Measurements from ENCODE around the gene GTPBP2. TPM values are rescaled to one million over a fixed set of nuclear protein-coding genes. Genes with fewer than 3 reads are reported as not detected.

GTPBP2 gene
- total and polyA plus RNA-seq, 2 of the 13 experiments (the other 11 are each of a cell fraction or from before 2014, with no cell fraction given), result 26.9 to 88.2 TPM

DNA sequence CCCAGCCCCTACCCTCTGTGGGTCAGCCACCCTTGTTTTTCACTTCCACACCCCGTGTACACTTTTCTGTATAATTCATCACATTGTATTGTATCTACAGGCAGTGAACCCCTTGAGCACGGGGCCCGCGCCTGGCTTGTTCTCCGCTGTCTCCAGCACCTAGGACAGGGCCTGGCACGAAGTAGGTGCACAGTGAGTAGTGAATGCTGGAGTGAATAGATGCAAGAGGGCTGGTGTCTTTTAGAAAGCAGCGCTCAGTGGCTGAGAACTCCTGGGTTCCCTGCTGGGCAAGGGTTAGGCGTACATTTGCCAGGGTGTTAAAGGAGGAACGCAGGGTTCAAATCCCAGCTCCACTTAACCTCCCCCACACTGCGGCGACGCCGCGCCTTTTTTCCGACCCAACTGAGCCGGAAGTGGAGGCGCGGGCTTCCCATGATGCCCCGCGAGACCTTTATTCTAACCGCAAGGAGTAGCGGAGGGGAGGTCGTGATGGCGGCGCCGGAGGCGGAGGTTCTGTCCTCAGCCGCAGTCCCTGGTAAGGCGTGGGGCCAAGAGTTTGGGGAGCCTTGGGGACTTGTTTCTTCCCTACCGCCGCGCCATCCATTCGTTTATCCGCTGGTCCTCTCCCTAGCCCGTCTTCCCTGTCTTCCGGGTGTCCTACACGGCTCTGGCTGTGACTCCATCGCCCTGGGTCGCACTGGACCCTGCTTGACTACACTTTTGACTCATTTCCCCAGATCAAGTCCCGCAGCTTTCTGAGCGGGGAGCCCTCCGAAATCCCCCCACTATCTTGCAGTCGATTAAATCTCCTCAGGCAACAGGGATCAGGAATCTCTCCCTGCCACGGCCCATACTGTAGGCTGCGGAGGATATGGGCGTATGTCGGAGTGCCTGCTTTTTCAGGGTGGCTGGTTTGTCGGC, 6.6 kb upstream of the GTPBP2 start, which contains the start of gene MAD2L1BP (continued):
- TF ChIP-seq NBN (conservative IDR thresholded peaks at IDR 0.05), result no peak
- TF ChIP-seq ZNF180 (CRISPR knock-in tag; IDR thresholded peaks at IDR 0.05; ENCODE audit: borderline replicate concordance, low read depth), result no peak
- TF ChIP-seq, protein P1, sequence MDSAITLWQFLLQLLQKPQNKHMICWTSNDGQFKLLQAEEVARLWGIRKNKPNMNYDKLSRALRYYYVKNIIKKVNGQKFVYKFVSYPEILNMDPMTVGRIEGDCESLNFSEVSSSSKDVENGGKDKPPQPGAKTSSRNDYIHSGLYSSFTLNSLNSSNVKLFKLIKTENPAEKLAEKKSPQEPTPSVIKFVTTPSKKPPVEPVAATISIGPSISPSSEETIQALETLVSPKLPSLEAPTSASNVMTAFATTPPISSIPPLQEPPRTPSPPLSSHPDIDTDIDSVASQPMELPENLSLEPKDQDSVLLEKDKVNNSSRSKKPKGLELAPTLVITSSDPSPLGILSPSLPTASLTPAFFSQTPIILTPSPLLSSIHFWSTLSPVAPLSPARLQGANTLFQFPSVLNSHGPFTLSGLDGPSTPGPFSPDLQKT (CRISPR knock-in tag; IDR thresholded peaks at IDR 0.05; ENCODE audit: borderline replicate concordance), result peak; percentile 73; the same call in 1 of the 2 replicates
- peak; percentile 83 for TF ChIP-seq NR2C2 (CRISPR knock-in tag; IDR thresholded peaks at IDR 0.05; ENCODE audit: borderline replicate concordance)
- peak; percentile 77; the same call in 1 of the 2 replicates for TF ChIP-seq ZBTB1 (CRISPR knock-in tag; IDR thresholded peaks at IDR 0.05; ENCODE audit: borderline replicate concordance)
- no peak for TF ChIP-seq EZH2 (conservative IDR thresholded peaks at IDR 0.05; ENCODE audit: low read depth, low read length)
- TF ChIP-seq, protein P2, sequence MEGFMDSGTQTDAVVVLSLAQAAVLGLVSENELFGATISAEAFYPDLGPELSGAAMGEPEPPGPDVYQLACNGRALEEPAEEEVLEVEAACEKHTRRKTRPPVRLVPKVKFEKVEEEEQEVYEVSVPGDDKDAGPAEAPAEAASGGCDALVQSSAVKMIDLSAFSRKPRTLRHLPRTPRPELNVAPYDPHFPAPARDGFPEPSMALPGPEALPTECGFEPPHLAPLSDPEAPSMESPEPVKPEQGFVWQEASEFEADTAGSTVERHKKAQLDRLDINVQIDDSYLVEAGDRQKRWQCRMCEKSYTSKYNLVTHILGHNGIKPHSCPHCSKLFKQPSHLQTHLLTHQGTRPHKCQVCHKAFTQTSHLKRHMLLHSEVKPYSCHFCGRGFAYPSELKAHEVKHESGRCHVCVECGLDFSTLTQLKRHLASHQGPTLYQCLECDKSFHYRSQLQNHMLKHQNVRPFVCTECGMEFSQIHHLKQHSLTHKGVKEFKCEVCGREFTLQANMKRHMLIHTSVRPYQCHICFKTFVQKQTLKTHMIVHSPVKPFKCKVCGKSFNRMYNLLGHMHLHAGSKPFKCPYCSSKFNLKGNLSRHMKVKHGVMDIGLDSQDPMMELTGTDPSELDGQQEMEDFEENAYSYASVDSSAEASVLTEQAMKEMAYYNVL (CRISPR knock-in tag; IDR thresholded peaks at IDR 0.05; ENCODE audit: borderline replicate concordance), result peak; percentile 56
- TF ChIP-seq HMGA1 (CRISPR knock-in tag; conservative IDR thresholded peaks at IDR 0.05), result no peak
- TF ChIP-seq, protein P3, sequence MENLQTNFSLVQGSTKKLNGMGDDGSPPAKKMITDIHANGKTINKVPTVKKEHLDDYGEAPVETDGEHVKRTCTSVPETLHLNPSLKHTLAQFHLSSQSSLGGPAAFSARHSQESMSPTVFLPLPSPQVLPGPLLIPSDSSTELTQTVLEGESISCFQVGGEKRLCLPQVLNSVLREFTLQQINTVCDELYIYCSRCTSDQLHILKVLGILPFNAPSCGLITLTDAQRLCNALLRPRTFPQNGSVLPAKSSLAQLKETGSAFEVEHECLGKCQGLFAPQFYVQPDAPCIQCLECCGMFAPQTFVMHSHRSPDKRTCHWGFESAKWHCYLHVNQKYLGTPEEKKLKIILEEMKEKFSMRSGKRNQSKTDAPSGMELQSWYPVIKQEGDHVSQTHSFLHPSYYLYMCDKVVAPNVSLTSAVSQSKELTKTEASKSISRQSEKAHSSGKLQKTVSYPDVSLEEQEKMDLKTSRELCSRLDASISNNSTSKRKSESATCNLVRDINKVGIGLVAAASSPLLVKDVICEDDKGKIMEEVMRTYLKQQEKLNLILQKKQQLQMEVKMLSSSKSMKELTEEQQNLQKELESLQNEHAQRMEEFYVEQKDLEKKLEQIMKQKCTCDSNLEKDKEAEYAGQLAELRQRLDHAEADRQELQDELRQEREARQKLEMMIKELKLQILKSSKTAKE (CRISPR knock-in tag; IDR thresholded peaks at IDR 0.05; ENCODE audit: borderline replicate concordance), result peak; percentile 35; the same call in 1 of the 2 replicates
- TF ChIP-seq ARNT2 (CRISPR knock-in tag; IDR thresholded peaks at IDR 0.05; ENCODE audit: low read depth), result peak; percentile 35; the same call in 1 of the 2 replicates
- TF ChIP-seq ZNF460 (CRISPR knock-in tag; IDR thresholded peaks at IDR 0.05; ENCODE audit: borderline replicate concordance), result no peak
- TF ChIP-seq NCOR1 (IDR thresholded peaks at IDR 0.05; ENCODE audit: borderline replicate concordance, low read length), result no peak
- TF ChIP-seq RBFOX2 (IDR thresholded peaks at IDR 0.05; ENCODE audit: low read depth, low read length), result peak; percentile 90
- peak; percentile 72 for TF ChIP-seq KLF12 (CRISPR knock-in tag; IDR thresholded peaks at IDR 0.05; ENCODE audit: borderline replicate concordance)
- no peak for TF ChIP-seq ZNF10 (CRISPR knock-in tag; IDR thresholded peaks at IDR 0.05; ENCODE audit: borderline replicate concordance, low read depth)
- TF ChIP-seq ZNF839 (CRISPR knock-in tag; IDR thresholded peaks at IDR 0.05; ENCODE audit: borderline replicate concordance), result 0 out of 2 replicates have a peak, but pooled peaks have one; percentile 70
- no peak; the same call in none of the 2 replicates for TF ChIP-seq ZNF607 (CRISPR knock-in tag; IDR thresholded peaks at IDR 0.05; ENCODE audit: borderline replicate concordance)
- no peak for TF ChIP-seq SP1 (IDR thresholded peaks at IDR 0.05)
- peak; percentile 25; the same call in 1 of the 2 replicates for TF ChIP-seq SP1 (CRISPR knock-in tag; IDR thresholded peaks at IDR 0.05)
- TF ChIP-seq SOX5 (CRISPR knock-in tag; IDR thresholded peaks at IDR 0.05; ENCODE audit: borderline replicate concordance), result peak; percentile 51; the same call in 1 of the 2 replicates
- TF ChIP-seq ZSCAN20 (CRISPR knock-in tag; IDR thresholded peaks at IDR 0.05; ENCODE audit: borderline replicate concordance), result no peak
- TF ChIP-seq ZNF543 (CRISPR knock-in tag; IDR thresholded peaks at IDR 0.05), result peak; percentile 35; the same call in 1 of the 2 replicates
- TF ChIP-seq MIXL1 (CRISPR knock-in tag; IDR thresholded peaks at IDR 0.05), result peak; percentile 35; the same call in 1 of the 2 replicates
